ENCODE results near the gene CUZD1.

The CUZD1 gene

GRCh38 chr10:122822973-122823690, 22.5 kb downstream of the CUZD1 start:
- DNase-seq (ENCODE audit: extremely low read depth in 1 of 2, low read depth in 1 of 2) = no peak

- DNase-seq (ENCODE audit: extremely low read depth in 1 of 2, low read depth in 1 of 2) = no peak
These were observed 23.8 kb downstream of the CUZD1 start for GRCh38 chr10:122821808-122822207.

DNA sequence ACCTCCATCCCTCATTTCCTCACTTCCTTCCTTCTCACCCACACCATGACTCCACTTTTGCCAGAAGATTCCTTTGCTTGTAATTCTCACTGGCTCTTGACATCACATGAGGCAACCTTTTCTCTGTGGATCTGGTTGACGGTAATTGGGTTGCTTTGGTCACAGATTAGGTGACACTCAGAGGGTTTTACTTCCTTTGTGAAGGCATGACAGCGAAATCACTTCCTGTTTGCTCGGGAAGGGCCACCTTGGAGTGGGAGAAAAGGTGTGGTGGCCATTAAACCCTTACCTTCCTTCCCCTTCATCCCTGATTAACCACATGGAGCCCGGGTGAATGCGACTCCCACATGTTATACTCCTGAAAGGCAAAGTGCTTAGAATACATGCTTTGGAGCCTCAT, 30.2 kb downstream of the CUZD1 start:
- DNase-seq (ENCODE audit: extremely low read depth in 1 of 2, low read depth in 1 of 2) = no peak

DNA sequence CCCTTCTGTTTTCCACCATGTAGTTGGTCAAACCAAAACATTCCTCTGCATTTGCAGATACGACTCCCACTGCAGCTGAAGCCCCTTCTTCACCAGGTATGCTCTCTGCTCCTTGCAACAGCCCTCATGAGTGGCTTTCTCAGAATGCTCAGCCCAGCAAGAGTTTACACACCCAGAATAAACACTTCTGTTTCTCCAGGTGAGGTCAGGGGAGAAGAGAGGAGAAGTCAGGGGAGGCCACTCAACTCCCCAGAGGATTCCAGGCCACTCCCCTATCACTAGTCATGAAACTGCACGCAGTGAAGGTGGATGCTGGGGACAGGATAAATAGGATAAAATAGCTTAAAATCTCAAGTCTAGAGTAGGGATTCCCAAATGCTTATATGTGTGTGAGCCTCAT, 31.2 kb downstream of the CUZD1 start:
- no peak for DNase-seq (ENCODE audit: extremely low read depth in 1 of 2, low read depth in 1 of 2)

GRCh38 chr10:122812751-122813150, 32.9 kb downstream of the CUZD1 start:
- DNase-seq (ENCODE audit: extremely low read depth in 1 of 2, low read depth in 1 of 2) = no peak

GRCh38 chr10:122802282-122802681, 43.4 kb downstream of the CUZD1 start:
- no peak for DNase-seq (ENCODE audit: extremely low read depth in 1 of 2, low read depth in 1 of 2)

DNA sequence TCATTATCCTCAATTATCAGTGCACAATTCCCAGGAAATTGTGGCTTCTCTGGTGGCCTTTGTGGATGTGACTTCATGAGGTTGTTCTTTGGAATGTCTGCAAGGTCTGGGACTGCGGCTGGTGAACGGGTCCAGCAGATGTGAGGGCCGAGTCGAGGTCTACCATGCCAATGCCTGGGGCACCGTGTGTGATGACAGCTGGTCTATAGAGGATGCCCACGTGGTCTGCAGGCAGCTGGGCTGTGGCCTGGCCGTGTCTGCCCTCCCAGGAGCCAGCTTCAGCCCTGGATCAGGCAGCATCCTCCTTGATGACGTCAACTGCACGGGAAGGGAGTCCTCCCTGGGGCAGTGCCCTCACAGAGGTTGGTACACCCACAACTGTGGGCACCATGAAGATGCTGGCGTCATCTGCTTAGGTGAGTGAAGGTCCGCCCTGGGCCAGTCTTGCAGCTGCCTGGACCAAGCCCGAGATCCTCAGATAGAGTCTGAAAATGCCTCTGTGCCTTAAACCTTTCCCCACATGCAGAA, 46.9 kb downstream of the CUZD1 start:
- no peak for DNase-seq (ENCODE audit: extremely low read depth in 1 of 2, low read depth in 1 of 2)

GRCh38 chr10:122796796-122797195, 48.9 kb downstream of the CUZD1 start:
- no peak for DNase-seq (ENCODE audit: extremely low read depth in 1 of 2, low read depth in 1 of 2)

DNA sequence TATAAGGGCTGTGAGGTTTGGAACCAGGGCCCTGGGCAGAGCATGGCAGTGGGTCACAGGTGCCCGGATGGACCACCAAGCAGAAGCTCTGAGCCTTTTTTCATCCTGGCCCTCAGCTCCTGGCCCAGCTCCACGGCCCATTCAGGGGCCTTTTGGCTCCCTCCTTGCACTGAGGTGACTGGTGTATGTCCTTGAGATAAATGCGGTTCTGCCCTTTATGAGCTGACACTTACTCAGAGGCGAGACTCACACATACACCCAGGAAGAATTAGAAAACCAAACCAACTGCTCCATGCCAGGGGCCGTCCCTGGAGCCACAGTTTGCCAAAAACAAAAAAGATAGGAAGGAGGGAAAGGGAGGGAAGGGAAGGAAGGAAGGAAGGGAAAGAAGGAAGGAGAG, 49.7 kb downstream of the CUZD1 start:
- DNase-seq (ENCODE audit: extremely low read depth in 1 of 2, low read depth in 1 of 2) = no peak

DNA sequence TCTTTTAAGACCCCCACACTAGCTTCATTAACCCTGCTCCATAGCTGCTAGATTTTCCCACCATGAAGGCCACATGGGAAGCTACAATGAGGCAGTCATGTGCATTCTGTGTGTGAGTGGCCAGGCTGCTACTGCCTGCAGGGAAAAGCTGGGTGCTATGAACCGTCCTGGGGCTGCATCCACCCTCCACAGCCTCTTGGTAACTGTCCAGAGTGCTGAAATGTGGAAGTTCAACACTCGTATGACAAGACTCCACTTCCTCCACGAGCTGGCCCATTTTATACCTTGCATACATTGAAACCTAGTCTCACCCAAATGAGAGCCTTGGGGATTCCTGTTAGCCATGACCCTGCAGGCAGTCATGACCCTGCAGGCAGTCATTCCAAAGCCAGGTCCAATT, 59.4 kb downstream of the CUZD1 start:
- no peak for DNase-seq (ENCODE audit: extremely low read depth in 1 of 2, low read depth in 1 of 2)

GRCh38 chr10:122782911-122783310, 62.7 kb downstream of the CUZD1 start:
- no peak for DNase-seq (ENCODE audit: extremely low read depth in 1 of 2, low read depth in 1 of 2)
